HG03108 (cell line): ENCODE measurements around the gene ZBTB12.
"Not testable (repeated sequence)": the region's sequence is repeated elsewhere in the genome, so short reads cannot be mapped to it uniquely, and the experiment has no call there.

ENCODE experiments used
- ATAC-seq: cut with Tn5 transposase; IDR thresholded peaks from one replicate; pipeline ENCODE4 v1.9.1; 2021; ENCODE audit warnings: moderate library complexity; ENCODE audit not compliant: unreplicated experiment

The ZBTB12 gene

DNA sequence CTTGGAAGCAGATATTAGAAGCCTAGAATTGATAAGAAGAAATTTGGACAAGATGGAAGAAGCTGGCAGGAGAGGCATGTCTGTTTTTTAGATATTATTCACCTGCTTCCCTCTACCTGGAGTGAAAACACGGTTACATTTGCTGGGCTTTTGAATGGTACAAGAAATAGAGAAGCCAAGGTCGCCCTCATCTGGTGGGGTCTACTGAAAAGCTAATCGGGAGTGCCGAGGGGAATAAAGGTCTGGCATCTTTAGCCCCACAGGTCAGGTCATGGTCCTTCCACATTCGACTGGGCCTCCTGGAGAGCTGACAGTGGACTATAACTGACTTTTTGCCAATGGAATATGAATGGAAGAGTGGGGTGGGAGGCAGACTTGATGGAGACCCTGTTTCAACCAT, 21.1 kb upstream of the ZBTB12 start:
- no peak for ATAC-seq

DNA sequence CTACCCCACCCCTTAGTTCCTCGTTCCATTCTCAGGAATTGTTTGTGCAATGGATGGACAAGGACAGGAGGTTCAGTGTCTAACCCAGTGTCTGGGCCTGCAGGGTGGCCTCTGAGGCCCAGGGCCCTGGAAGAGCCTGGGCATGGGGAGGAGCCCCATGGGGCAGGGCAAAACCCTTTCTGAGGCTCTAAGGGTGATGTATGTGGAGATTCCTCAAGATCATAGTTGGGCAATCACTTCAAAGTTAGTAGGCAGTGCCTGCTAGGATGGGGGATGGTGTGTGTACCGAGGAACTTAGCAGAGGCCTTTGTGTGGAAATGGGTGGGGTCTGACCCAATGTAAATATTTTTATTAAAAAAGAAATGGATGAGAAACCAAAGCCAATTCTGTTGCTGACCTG, 18.9 kb upstream of the ZBTB12 start:
- no peak for ATAC-seq

DNA sequence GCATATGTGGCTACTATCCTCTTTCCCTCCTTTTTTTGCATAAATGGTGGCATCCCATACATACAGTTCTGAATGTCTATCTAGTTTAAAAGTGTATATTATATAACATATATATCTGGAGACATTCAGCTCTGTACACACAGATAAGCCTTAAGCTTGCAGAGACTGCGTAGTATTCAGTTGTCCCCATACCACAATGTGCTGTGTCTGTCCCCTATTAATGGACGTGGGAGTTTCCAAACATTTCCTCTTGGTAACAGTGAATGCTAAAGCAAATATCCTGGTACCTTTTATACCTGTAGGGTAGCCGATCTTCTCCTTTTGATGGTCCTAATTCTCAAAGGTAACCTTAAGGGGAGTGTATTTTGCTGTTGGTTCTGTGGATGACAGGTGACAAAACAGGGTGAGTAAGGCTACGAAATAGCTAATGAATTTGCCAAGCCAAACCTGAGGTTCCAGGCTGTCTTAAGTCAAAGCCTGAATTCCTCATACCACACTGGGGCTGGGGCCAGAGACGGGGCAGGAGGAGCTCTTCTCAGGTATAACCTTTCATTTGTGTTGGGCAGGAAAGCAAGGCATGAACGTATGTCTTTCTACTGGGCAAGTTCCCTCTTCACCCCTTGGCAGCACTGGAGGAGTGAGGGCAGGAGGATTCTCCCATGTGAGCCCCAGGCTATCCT, 17.9 kb upstream of the ZBTB12 start:
- ATAC-seq = no peak

DNA sequence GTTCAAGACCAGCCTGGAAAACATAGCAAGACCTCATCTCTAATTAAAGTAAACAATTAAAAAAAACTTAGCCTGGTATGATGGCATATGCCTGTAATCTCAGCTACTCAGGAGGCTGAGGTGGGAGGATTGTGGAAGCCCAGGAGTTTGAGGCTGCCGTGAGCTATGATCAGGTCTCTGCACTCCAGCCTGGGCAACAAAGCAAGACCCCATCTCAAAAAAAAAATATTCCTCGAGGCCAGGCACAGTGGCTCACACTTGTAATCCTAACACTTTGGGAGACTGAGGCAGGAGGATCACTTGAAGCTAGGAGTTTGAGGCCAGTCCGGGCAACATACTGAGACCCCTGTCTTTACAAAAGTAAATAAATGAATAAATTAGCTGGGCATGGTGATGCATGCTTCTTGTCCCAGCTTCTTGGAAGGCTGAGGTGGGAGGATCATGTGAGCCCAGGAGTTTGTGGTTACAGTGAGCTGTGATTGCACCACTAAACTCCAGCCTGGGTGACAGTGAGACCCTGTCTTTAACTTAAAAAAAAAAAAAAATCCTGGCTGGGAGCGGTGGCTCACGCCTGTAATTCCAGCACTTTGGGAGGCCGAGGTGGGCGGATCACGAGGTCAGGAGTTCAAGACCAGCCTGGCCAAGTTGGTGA, 16.3 kb upstream of the ZBTB12 start:
- no peak for ATAC-seq

DNA sequence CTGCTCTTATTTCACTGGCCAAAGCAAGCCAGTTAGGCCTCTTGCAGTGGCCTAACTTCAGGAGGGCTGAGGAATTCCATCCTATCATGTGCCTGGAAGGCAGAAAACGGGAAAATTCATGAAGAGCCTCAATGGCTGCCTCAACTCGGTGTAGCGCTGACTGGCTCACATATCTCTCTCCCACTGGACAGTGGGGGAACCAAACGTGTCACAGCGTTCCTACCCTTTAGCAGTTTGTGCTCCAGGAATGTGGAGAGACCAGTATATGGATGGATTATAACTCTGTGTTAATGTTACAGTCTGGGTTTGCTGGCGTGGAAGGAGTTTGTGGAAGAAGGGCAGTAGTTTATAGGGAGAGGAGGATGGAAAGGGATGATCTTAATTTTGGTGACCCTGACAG, 13.9 kb upstream of the ZBTB12 start:
- ATAC-seq = no peak

DNA sequence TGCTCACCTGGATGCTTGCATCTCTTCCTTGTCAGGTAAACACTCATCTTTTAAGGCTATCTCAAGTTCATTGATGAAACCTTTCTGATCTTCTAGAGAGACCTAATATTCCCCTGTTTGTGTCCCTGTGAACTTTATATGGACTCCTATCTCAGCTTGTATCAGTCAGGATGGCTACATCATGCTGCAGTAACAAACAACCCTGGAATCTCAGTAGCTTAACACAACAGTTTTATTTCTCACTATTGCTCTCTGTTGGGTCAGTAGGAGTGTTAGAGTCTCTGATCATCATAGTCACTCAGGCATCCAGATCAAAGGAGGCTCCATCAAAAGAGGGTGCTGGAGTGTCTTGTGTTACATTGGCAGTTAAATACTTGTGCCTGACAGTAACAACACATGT, 13.5 kb upstream of the ZBTB12 start:
- ATAC-seq = no peak

DNA sequence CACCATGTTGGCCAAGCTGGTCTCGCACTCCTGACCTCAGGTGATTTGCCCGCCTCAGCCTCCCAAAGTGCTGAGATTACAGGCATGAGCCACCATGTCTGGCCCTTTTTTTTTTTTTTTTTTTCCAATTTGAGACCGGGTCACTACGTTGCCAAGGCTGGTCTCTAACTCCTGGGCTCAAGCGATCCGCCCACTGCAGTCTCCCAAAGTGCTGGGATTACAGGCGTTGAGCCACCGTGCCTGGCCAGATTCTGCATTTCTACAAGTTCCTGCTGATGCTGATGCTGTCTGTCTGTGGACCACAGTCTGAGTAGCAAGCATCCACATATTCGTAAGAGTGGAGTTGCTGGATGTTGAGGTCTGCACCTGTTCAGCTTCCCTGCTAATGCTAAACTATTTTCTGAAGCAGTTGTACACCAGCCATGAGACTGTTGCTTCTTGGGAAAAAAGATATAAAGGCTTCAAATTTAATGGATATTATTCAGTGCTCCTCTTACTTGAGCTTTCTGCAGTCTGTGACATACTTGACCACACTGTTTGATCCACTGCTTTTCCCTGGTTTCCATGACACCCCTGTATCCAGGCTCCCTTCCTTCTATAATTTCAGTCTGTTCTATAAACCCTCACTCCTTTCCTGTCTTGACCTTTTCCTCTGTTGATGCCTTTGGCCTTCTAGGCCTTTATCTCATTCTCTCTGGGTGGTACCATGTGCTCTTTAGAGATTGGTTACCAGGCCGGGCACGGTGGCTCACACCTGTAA, 10.1 kb upstream of the ZBTB12 start:
- ATAC-seq = no peak

DNA sequence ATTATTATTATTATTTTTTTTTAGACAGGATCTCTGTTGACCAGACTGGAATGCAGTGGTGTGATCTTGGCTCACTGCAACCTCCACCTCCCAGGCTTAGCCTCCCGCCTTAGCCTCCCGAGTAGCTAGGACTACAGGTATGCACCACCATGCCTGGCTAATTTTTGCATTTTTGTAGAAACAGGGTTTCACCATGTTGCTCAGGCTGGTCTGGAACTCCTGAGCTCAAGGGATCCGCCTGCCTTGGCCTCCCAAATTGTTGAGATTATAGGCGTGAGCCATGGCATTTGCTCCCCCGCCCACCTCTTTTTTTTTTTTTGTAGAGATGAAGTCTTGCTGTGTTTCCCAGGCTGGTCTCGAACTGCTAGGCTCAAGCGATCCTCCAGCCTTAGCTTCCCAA, 7.4 kb upstream of the ZBTB12 start:
- not testable (repeated sequence) for ATAC-seq

DNA sequence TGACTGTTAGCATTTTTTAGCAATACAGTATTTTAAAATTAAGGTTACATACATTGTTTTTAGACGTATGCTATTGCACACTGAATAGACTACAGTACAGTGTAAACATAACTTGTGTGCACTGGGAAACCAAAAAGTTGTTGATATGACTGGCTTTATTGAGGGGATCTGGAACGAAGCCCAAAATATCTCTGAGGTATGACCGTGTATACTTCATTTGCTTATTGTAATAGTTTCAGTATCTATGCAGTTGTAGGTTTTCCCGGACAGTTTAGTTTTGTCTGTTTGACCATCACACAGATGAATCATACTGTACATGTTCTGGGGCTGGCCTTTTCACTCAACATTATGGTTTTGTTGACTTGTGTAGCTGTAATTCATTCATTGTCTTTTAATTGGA, 6.9 kb upstream of the ZBTB12 start:
- peak; percentile 81 for ATAC-seq

DNA sequence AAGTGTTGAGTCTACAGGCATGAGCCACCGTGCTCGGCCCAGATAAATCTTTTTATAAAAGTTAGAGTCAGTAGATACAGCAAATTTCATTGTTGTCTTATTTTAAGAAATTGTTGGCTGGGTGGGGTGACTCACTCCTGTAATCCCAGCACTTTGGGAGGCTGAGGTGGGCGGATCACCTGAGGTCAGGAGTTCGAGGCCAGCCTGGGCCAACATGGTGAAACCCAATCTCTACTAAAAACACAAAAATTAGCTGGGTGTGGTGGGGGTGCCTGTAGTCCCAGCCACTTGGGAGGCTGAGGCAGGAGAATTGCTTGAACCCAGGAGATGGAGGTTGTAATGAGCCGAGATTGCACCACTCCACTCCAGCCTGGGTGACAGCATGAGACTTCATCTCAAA, 6.4 kb upstream of the ZBTB12 start:
- not testable (repeated sequence) for ATAC-seq

DNA sequence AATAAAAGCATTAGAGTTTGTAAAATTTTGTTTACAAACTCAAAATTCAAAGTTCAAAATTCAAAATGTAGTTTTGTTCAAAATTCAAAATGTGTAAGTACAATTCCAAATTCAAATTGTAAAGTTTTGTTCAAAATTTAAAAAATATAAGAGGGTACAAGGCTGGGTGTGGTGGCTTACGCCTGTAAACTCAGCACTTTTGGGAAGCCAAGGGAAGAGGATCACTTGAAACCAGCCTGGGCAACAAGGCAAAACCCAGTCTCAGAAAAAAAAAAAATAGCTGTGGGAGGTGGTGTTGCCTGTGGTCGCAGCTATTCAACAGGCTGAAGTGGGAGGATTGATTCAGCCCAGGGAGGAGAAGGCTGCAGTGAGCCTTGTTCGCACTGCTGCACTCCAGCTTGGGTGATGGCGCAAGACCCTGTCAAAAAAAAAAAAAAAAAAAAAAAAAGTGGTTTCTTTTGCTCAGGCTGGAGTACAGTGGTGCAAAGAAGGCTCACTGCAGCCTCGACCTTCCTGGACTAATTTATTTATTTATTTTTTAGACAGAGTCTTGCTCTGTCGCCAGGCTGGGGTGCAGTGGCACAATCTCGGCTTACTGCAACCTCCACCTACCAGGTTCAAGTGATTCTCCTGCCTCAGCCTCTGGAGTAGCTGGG, 5.4 kb upstream of the ZBTB12 start:
- ATAC-seq = no peak

DNA sequence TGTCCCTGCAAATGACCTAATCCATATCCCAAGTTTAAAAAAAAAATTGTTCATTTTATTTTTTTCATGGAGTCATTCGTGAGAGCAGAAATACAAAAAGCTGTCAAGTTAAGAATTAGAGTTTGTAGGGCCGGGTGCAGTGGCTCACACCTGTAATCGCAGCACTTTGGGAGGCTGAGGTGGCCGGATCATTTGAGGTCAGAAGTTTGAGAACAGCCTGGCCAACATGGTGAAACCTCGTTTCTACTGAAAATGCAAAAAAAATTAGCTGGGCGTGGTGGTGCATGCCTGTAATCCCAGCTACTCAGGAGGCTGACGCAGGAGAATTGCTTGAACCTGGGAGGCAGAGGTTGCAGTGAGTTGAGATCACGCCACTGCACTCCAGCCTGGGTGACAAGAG, 4.8 kb upstream of the ZBTB12 start:
- ATAC-seq = not testable (repeated sequence)

DNA sequence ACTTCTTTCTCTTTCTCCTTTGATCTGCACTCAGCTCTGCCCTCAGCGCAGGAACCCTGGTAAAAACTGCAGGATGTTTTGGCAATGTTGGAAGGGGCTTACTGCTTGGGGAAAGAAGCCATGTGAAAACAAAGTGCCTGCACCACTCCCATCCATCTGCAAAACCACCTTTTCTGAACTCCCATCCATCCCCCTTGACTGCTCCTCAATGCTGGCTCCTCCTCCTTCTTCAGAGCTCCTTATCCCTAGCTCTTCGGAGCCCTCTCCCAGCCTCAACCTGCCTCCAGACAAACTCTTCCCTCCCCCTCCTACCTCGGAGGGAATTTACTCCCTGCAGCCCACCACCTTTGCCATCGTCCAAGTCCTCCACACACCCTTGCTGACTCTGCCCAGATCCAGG, 4.2 kb upstream of the ZBTB12 start:
- no peak for ATAC-seq

DNA sequence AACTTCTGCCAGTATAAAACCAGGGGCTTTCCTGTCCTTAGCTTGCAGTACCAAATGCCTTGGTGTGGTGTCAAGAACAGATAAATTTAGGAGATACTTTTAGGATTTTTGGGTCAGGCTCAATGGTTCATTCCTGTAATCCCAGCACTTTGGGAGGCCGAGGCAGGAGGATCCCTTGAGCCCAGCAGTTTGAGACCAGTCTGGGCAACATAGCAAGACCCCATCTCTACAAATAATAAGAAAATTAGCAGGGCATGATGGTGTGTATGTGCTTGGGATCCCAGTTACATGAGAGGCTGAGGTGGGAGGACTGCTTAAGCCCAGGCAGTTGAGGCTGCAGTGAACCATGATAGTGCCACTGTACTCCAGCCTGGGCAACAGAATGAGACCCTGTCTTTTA, 3.2 kb upstream of the ZBTB12 start:
- ATAC-seq = no peak

DNA sequence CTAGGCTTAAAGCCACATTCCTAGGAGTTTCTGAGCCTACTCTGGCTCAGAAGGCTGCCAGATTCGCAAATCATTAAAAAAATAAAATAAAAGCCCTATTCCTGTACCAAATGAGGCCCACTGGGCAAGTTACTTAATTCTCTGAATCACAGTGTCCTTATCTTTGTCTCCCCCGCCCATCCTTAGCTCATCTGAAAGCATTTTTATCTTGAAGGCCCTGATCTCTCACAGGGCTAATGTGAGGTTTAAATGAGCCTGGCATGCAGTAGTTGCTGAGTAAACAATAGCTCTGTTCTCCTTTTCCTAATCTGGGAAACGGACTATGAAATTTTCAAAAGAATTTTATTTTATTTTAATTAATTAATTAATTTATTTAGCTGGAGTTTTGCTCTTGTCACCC, 2.1 kb upstream of the ZBTB12 start:
- no peak for ATAC-seq

DNA sequence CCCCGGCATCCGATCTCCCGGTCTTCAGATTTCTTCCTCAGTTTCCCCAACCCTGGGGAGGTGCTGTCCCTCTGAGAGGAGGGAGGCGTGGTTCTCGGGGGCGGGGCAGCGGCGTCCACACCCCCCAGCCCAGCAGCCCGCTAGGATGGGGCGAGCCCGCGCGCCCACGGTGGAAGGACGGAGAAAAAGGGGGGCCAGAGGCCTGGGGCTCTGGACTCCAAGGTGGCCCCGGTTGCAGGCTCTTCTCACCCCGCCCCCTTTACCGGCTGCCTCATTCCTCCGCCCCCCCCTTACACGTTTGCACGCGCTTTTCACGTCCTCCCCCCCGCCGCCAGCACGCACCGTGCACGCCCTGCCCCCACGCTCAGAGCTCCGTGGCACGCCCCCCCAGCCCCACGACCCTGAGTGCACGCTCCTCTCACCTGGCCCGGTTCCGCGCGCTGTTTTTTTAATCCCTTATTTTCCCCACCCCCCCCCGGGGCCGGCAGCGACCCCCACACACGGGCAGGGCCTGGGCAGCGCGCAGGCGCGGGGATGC, 402 bp downstream of the ZBTB12 start:
- ATAC-seq = no peak

DNA sequence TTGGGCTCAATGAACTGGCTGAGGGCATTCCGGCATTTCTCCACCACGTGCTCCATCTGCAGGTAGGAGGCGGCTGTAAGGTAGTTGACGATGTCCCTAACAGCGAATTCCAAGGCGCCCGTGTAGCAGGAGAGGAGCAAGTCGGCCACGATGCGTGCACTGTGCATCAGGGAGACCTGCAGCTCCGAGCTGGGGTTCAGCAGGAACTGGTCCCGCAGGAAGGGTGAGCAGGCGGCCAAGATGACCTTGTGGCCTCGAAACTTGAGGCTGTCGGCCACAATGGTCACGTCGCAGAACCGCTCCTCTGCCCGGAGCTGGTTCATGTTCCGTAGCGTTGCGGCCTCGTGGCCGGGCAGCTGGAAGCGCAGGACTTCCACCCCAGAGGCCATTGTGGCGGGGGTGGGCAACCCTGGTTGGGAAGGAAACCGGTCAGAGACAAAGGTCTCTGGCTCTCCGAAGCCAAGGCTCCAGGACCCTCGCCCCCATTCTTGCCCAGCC, 920 bp downstream of the ZBTB12 start:
- ATAC-seq = no peak

DNA sequence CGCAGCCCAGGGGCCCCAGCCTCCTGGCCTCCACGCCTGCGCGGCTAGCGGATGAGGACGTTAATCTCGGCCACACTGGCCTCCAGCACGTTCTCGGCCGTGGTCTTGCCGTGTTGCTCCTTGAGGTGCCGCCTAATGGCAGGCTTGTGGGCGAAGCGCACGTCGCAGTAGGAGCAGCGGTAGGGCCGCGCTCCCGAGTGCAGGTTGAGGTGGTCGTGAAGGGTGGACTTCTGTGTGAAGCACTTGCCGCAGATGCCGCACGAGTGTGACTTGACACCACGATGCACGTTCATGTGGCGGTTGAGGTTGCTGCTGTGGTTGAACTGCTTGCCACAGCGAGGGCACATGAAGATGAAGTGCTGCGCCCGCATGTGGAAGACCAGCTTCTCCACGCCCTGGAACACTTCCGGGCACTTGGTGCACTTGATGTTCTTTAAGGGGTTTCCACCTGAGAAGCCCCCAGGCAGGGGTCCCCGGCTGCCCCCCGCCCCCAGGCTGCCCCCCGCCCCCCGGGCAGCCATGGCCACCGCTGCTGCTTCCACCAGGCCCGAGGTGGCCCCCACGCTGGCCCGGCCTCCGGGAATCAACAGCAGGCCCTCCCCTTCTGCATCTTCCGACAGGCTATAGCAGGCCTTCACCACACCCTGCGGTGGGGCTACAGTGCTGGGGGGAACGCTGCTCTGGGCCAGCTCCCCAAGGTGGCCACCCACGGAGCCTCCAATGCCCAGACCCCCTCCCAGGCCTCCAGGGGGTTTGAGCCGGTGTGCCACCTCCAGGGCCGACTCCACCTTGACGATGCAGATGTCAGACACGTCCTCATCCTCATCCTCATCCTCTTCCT, 1.8 kb downstream of the ZBTB12 start:
- no peak for ATAC-seq

DNA sequence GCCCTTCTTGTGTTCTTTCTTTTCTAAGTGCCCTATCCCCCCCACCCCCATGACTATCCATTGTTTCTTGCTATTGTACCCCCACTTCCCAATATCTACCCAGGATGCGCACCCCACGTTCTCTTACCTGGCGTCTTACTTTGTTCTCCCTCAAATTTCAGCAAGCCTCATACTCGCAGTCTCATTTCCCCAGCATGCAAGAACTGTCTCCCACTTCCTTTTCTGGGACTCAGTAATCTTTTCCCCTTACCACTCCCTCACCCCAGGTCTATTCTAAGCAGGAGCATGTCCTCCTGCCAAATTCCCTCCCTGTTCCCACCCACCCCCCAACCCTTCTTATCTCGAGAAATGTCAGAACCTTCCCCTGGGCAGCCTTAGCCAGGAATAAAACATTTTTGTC, 2.7 kb downstream of the ZBTB12 start:
- no peak for ATAC-seq

DNA sequence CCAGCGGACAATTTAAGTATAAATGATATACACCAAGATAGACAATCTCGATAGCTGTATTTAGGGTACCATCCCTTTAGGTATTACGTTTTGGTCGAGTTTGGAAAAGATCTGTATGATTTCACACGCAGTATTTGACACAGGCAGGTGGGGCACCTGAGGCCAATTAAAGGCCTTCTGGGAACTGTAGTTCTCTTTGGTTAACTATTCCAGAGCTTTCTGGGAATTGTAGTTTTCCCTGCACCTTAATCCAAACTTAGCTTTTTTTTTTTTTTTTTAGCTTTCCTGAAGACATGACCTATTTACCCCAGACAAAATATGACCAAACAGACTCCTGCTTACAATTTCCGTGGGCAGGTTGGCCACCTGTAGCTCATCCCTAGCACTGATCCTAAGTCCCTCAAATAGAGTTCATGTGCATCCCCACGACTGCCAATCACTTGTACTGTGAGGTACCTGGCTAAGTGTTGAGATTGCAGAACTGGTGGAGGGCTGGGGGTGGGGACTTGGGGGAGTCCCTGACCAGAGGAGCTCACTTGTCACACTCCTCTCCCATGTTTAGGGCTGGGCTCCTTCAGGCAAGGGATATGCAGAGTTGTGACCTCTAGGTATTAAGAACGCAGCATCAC, 3.4 kb downstream of the ZBTB12 start:
- ATAC-seq = no peak
